GM21723 (cell line): Measurements from ENCODE around the gene TAGAP.

ENCODE experiments used
- ATAC-seq: cut with Tn5 transposase; IDR thresholded peaks from one replicate; pipeline ENCODE4 v1.9.1; 2021; ENCODE audit warnings: mild to moderate bottlenecking, moderate library complexity; ENCODE audit not compliant: unreplicated experiment

TAGAP gene

DNA sequence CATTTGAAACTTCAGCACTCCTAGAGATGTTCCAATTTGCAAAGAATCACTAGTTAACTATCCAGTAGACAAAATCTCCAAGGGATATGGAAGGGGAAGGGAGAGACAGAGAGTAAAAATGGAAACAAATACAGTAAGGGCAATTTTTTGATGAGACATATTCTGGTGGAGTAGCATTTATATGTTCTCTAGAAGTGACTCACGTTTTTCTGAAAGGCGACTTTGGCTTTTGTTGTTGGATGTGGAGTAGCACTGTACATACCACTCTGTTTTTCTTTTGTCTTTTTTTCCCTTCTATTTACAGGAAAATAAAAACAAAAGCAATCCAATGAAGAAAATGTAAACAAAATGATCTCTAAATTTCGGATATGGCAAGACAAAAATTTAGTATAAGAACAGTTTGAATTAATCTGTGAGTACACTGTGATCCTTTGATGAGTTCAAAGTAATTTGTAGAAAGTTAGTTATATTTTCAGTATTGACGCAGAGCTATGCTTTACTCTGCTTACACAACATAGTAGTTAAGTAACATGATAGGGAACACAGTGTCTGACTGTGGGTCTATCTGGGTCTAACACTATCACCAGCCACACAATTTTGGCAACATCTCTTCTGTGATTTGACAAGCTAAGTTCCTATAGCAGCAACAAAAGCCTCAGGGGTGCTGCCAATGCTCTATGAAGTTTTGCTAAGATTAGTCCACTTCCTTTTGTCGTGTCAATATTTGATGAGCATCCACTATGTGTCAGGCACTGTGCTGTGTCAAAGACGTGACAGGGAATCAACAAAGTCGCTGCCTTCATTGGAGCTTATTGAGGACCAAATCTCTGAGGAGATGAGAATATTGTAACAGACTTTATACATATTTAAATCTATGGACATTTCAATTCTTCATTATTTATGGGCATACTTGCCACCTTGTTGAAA lies 27.3 kb upstream of the TAGAP start:
- ATAC-seq, result no peak

DNA sequence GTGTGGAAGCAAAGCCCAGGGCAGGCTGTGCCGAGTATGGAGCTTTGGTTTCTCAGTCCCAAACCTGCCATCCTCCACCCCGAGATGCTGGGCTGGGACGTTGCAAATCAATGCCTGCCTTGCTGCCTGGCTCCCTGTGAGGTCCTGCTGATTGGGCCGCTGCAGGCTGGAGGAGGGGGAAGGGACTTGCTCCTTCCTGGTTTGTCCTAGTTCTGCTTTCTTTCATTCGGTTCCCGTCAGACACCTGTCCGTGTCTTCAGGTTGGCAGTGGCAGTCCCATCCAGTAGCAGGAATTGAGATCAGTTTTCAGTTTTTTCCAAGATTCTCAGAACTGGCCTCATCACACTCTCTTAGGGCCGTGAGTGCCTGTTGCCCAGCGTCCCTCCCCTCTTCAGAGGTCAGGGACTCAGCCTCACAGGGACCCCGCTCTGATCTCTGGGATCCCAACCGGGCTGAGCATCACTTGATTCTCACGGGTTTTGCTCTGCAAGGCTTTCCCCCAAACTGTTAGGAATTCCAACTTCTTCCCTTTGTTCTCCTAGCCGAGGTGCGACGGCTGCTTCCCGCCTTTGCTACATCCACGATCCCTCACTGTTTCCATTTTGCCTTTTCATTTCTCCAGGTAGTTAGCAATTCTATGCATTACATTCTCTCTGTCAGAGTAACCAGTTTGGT lies 24.2 kb upstream of the TAGAP start:
- no peak for ATAC-seq

DNA sequence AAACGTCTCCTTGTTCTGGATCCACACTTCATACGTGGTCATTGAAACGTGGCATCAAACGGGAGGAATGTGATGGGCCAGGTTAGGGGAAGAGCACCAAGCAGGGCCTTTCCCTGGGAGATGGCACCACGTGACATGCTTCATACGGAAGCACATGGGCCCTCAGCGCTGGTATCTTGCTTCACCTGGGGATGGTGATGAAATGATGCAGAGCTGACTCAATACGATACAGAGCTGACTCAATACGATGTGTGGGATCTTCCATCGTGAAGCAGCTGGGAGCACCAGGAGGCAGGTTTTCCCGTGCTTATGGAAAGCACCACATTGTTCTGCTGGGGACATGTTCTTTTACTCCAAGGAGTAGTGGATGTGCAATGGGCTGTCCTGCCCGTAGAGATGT lies 22.5 kb upstream of the TAGAP start:
- no peak for ATAC-seq

DNA sequence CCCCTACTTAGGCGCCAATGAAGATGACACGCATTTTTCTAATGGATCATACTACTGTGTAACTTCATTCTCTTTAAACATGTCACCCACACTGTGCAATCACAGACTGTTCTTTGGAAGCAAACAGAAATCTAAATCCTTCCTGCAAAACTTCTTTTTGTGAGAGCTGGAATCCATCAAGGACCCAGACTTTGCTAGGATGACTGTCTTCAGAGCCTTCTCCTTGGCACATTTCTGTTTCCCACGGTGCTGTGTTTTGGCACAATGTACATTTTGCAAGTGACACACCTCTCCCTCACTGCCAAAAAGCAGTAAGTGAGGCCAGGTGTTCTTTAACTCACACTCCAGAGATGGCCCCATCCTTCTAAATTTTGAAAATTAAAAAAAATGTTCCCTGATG lies 21.7 kb upstream of the TAGAP start:
- no peak for ATAC-seq

DNA sequence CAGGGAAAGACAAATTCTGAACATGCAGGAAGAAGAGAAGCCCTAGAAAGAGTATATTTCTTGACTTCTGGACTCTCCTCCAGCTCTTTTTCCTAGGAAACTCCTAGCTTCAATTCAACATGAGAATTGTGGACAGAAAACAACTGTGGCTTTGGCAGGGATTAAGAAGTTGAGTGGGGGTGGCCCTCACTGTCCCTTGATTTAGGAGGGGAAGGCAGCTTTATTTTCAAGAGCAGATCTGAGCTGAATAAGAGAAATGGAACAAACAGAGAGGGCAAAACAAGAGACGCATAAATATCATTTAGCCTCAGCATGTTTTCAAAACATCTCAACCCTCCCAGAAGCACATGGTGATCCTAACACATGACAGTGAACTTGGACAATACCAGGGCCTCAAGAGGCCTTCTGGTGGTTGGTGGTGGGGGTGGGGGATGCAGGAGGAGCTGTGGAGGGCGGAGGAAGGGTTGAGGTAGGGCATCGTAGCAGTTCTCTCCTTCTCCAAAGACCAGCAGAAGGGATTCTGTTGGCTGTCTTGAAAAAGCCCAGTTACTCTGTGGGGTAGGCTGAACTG lies 21.1 kb upstream of the TAGAP start:
- ATAC-seq, result no peak

DNA sequence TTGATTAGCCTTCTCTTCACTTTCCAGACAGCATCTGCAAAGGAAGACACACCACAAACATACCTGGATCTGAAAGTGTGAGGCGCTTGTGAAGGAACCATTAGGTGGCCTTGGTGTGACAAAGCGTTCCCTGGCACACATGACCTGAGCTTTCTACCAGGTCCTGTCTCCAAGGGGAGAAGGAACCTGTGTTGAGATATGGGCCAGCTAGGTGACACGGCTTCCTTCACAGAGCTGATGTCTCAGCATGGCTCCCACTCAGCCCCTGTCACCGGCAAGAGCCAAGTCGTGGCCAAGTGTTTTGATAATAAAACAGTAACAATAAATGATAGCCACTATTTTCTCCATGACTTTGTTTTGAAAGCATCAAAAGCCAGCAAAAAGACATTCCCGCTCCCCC lies 20.3 kb upstream of the TAGAP start:
- ATAC-seq, result no peak

DNA sequence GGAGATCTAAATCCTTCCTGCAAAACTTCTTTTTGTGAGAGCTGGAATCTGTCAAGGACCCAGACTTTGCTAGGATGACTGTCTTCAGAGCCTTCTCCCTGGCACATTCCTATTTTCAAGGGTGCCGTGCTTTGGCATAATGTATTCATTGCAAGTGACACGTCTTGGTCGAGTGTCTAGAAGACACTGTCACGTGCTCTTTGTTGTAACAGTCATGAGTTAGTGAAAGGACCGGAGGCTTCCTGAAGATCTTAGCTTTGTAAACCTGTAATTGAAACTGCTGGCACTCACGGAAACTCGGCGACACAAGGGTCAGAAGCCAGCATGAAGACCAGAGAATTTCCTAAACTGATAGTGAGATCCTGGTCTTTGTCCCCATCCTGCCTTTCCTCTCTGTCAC lies 19.7 kb upstream of the TAGAP start:
- no peak for ATAC-seq

DNA sequence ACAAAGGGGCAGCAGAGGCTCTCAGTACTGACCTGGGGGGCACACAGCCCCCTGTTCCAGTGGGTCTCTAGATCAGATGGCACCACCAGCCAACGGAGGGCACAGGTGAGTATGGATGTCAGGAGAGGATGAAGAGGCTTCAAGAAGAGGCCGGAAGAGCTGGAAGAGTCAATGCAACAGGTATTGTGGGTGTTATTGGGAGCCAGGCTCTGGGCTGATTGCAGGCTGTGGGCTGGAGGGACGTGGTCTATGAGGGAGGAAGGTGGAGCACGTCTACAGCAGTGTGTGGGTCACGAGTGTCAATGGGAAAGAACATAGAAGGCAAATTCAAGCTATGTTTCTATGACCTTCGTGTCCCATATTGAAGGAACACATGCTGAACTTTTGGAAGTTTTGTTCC lies 18.8 kb upstream of the TAGAP start:
- no peak for ATAC-seq

DNA sequence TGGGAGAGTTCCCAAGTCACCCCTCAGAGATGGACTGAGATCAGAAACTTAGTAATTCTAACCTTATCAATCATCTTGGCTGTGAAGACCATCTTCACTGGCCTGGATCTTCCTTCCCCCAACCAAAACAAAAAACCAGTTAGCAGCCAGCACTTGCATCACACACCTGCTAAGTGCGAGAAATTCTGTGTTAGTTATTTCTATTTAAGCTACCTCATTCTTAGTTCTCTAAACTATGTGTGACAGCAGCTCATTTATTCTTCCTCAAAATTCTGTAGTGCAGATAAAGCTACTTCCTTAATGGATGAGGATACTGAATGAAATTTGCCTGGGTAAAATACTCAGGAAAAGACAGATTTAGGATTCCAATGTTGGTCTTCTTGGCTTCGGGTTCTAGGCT lies 18.2 kb upstream of the TAGAP start:
- no peak for ATAC-seq

DNA sequence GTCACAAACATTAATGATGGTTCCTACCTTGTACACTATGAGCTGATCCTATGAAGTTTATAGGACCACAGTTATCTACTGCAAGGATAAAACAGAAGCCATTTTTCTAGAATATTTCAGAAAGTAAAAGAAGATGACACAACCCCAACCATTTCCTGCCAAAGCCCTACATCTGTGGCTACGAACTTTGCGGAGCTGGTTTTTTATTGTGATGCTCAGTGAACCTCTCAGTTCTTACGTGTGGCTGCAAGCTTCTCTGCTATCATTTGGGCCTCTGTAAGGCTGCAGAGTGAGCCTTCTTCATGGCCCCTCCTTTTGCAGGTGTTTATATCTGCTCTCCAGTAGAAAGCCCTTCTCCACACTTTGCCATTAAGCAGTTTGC lies 17.8 kb upstream of the TAGAP start:
- ATAC-seq, result no peak

DNA sequence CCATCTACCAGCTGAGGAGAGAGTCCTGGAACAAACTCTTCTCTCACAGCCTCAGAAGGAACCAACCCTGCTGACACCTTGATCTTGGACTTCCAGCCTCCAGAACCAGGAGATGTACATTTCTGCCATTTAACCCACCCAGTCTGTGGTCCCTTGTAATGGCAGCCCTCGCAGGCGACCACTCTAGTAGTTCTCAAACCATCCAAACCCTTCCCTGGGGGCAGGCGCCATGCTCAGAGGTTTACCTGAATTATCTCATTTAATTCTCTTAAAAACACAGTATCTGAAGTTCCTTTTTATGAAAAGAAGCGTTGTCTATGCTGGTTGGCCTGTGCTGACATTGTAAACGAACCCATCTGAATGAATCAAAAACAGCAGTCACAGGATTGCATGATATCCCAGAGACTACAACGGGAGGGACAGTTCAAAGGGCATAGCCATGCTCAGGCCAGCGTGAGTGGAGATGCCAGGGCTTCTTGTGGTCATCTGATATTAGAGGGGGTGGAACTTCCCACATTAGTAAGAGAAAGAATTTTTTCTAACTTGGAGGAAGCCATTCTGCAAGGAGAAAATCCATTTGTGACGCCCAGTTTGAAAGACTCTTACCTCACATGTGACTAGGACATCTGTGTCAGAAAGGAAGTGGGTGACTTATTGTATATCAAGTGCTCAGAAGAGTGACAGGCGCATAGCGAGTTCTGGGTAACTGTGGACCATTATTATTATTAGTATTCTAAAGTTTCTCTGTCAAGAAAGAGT lies 17.2 kb upstream of the TAGAP start:
- ATAC-seq, result no peak

DNA sequence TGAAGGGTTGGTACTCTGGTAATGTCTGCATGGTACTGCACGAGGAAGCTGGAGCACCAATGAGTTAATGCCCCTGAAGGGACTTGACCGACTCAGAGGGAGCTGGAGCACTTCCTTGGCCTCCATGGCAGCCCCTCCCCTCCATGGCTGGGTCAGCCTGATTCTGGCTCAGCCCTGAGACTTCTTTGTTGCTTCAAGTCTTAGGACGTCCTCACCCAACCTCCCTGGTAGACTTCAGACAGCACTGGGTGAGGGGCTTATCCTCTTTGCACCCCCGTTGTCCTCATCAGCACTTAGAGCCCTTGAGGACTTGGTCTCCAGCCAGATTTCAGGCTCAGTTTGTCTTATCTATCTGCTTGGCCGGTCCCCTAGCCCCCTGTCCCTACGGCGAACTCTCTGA lies 16.4 kb upstream of the TAGAP start:
- no peak for ATAC-seq

DNA sequence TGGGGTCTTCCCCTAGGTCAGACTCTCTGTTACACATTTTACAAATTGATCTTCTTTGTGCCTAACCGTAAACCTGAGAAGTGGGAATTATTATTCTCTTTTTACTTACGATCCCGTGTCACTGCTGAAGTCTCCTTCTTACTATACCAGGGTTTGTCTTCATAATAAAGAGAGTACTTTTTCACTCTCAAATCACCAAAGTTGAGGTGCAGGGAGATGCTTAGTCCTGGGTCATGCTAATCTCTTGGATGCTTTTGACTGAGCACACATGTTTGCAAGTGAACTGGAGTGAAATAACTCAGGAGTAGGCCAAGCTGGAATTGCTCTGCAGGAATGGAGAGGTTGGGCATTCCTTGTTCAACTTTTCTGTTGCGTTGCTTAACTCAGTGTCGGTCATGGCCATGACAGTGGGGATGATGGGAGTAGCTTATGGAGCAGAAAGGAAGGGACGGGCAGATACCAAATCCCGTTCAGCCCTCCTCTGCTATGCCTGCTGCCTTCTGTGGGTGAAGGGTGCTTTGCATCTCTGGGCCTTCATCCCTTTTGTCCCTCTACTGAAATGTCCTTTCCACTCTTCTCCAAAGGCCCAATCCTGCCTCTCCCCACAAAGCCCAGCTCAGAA lies 15.2 kb upstream of the TAGAP start:
- ATAC-seq, result no peak

DNA sequence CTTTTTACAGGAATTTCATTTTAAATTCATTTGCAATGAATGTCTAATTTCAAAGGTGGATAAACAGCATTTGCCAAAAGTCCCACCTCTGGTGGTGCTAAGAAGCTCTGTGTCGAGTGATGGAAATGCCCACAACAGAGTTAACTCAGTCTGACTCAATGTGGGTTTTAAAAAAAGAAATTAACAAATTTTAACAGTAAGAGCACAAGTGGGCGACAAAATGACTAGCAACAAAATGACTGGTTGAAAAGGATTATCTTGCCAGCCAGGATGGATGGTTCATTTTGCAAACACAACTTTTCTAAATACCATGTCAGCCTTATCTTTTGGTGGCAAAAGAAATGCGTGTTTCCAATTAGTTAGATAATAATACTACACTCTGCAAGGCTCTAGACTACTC lies 14.3 kb upstream of the TAGAP start:
- no peak for ATAC-seq

DNA sequence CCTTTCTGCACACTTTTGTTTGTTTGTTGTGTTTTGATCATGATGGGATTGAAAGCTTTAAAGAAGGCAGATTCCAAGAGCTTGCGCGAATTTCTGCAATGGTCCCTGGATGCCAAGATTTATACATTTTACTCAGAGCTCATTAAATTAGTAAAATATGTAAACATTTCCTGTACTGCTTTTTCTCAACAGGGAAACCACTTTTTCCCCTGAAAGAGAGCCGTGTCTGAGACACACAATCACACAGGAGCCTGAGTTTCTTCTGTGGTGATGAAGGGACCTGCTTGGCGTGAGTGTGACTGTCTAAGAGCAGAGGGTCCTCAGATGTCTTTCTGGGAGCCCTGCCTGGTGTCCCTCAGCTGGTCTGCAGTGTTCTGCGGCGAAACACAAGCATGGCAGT lies 12.1 kb upstream of the TAGAP start:
- no peak for ATAC-seq

DNA sequence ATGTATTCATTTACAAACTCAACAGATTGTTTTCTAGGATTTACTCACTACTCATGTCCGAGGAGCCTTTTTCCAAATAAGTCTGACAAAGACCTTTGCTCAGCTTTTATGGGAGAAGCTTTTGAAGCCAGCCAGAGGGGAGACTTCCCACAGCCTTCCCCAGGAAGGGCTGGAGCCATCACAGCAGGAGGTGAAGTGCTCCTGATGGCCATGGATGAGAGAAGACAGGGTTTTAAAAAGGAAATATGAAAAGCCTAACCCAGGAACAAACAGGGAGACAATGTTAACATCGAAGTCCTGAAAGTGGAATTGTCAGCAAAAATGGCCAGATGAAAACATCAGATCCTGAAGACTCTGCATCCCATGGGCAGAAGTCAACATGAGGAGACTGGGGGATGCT lies 11.6 kb upstream of the TAGAP start:
- no peak for ATAC-seq

DNA sequence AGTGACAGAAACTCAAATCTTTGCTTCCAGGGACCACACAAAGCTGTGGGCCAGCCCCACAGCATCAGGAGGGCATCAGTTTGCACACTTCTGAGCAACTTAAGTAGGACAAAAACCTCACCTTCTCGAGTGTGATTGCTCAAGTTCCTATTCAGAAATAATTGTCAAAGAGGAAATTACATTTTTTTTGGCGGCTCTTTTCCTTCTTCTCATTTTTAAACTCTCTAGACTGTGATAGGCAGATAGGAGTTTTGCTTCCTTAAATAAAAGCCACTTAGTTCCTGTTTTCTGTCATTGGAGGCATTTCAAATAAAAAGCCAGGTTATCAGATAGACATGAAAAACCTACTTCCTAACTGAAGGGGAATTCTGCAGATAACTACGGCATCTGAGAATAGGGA lies 11.2 kb upstream of the TAGAP start:
- ATAC-seq, result no peak

DNA sequence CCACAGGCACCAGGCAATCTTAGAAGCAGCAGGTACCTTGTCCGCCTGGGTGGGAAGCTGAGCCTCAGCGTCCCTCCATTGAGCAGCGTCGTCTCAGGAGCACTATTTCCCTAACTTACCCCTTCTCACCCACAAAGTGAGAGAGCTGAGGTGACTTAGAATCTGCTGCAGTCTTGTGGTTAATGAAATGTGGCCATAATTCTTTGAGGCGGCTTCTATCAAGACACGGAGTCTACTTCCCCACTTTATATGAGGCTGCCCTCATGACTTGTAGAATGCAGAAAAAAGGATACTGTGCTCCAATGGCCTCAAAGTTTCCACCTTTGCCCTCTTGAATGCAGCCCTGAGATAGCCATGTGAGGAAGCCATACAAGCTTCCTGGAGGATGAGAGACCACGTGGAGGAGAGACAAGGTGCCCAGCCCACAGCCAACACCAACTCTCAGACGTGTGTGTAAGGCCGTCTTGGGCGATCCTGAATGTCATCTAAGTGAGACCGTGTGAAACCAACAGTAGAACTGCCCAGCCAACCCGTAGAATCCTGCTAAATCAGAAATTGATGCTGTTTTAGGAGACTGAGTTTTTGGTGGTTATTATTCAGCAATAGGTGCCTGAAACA lies 9.1 kb upstream of the TAGAP start:
- no peak for ATAC-seq

DNA sequence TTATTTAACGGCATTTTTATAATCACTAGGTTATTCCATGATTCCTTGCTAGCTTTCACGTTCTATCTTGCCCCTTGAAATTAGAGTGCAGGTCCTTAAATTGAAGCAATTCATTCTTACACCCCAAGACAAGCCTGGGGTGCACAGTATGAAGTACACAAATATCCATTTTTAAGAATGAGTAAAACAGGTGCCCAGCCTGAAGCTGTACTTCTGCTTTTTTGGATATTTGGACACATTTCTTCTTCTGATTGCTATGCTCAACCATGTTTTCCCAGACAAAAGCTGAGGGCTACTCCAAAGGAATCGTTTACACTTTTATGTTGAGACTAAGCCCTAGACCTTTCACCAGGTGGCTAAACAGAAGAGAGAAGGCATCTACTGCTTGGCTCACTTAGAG lies 7.9 kb upstream of the TAGAP start:
- no peak for ATAC-seq

DNA sequence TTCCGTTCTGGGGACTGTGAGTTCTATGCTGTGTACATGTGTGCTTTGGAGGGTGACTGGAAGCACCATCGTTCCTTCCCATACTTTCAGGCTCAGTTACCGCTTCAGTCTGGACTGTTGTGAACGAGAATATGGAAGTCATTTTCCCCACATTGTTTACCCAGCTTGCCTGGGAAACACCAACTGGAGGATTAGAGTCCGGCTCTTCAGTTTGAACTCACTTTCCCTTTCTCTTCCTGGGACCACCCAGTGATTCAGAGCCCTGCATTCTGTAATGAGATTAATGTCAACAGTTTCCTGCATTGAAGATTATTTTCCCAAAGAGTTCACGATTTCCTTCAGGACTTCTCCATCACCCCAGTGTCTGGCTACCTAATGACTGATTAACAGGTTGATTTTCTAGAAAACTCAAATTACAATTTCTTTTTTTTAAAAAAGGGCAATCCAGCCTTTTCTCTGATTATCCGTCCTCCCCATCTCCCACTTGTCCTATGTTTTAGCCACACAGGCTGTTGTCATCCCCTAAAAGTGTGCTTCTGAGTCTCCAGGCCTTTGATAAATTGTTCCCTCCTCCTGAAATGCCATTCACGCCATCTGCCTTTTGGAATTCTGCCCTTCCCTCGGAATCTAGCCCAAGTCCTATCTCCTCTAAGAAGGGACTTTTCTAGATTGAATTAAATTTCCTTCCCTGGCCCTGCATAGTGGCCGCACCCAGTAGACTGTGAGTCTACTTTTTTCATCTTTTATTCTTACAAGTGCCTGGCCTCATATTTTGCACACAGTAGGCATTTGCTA lies 3.3 kb upstream of the TAGAP start:
- no peak for ATAC-seq
